Breast epithelium (tissue), 4 donors: ENCODE results near the gene ABCA4. TPM values are rescaled to one million over a fixed set of nuclear protein-coding genes. Genes with fewer than 3 reads are reported as not detected.

Experiments
- DNase-seq, 2 donors: peaks; one replicate each; pipeline ENCODE4 v3.0.0-alpha.2; 2019; ENCODE audit warnings: low spot score in 2 of 2
- H3K27ac ChIP-seq, 2 donors: fragments of 200-600 bp; sonication (generic) in 1 of 2; one replicate each; pipeline ENCODE4 v1.5.1; 2016 to 2019; ENCODE audit warnings: mild to moderate bottlenecking in 1 of 2
- H3K27me3 ChIP-seq, 2 donors: fragments of 200-600 bp; sonication (generic) in 1 of 2; one replicate each; pipeline versions ENCODE4 v1.5.1 to v1.6.0; 2017 to 2019; ENCODE audit warnings: control low read depth in 1 of 2, mild to moderate bottlenecking in 1 of 2
- H3K36me3 ChIP-seq: fragments of 200-600 bp; one replicate; pipeline ENCODE4 v1.5.1; 2019
- H3K4me1 ChIP-seq, 2 donors: fragments of 200-600 bp; sonication (generic); one replicate each; pipeline ENCODE4 v1.5.1; 2016 to 2019; ENCODE audit warnings: control low read depth in 1 of 2
- H3K4me3 ChIP-seq, 3 donors: fragments of 200-600 bp; sonication (generic); 1 replicate in 2 of 3; 2 replicates in 1 of 3; pipeline ENCODE4 v1.5.1; 2016 to 2019; ENCODE audit warnings: mild to moderate bottlenecking in 3 of 3, moderate library complexity in 2 of 3
- H3K9me3 ChIP-seq, 2 donors: fragments of 200-600 bp; sonication (generic) in 1 of 2; one replicate each; pipeline ENCODE4 v1.5.1; 2016 to 2019; ENCODE audit warnings: control low read depth in 1 of 2
- CTCF ChIP-seq, 3 donors: fragments of 450-650 bp; IDR thresholded peaks; one replicate each; pipeline ENCODE4 v1.5.1; 2016 to 2017; ENCODE audit warnings: antibody characterized with exemption in 3 of 3, mild to moderate bottlenecking in 3 of 3, moderate library complexity in 3 of 3
- POLR2A ChIP-seq: fragments of 450-650 bp; IDR thresholded peaks from one replicate; pipeline ENCODE4 v1.6.1; 2016; ENCODE audit warnings: antibody characterized with exemption, mild to moderate bottlenecking, moderate library complexity
- POLR2AphosphoS5 ChIP-seq, 3 donors: sonication (generic); formaldehyde crosslinking; IDR thresholded peaks; one replicate each; pipeline ENCODE4 v1.6.1; 2017; ENCODE audit warnings: antibody characterized with exemption in 3 of 3
- intact Hi-C: fragments of 100-400 bp; cut with DNase I; formaldehyde crosslinking; loops from one replicate; pipeline ENCODE4 v1.15.1; 2023; ENCODE audit warnings: low total_unique reads
- total RNA-seq, 3 donors: library from RNA; depleted of rRNA; stranded (reverse); fragments of >200 nt; gene quantifications; one replicate each; pipeline ENCODE4 v1.1.0, GENCODE V29; 2016

The ABCA4 gene
- total RNA-seq, 3 donors from 2014 or later = 0.16 to 3.5 (median 1.3) TPM

GRCh38 chr1:94103608-94104007, 17.3 kb downstream of the ABCA4 start:
- H3K36me3 ChIP-seq = no peaks in the 10 kb centered on the region
- H3K4me3 ChIP-seq = no peak overlapping the region
- H3K4me1 ChIP-seq = peaks cover 3 to 11% of the 10 kb centered on the region in 2 donors
- intact Hi-C loops = no loop called here
- H3K27ac ChIP-seq = peak overlapping the region; percentile 6 to 42
- H3K9me3 ChIP-seq = no peaks in the 10 kb centered on the region
- no peak for DNase-seq
- H3K27me3 ChIP-seq = no peaks in the 10 kb centered on the region
- TF ChIP-seq POLR2A (no peak), POLR2AphosphoS5 (IDR thresholded peaks at IDR 0.05) (no peak), CTCF (IDR thresholded peaks at IDR 0.05) (no peak)

GRCh38 chr1:94101613-94102525, 19.1 kb downstream of the ABCA4 start:
- peak overlapping the region; percentile 73 to 74 for H3K27ac ChIP-seq
- no peaks in the 10 kb centered on the region for H3K27me3 ChIP-seq
- TF ChIP-seq POLR2A (no peak), CTCF (IDR thresholded peaks at IDR 0.05) (no peak)
- intact Hi-C loops = no loop called here
- H3K4me1 ChIP-seq = peaks cover 3 to 11% of the 10 kb centered on the region in 2 donors
- peak overlapping the region in 1 of 3 donors; percentile 31 for H3K4me3 ChIP-seq
- no peaks in the 10 kb centered on the region for H3K36me3 ChIP-seq
- H3K9me3 ChIP-seq = no peaks in the 10 kb centered on the region
- DNase-seq = peak in 1 of 2 donors; percentile 30

GRCh38 chr1:94100785-94101612, 19.9 kb downstream of the ABCA4 start:
- H3K27ac ChIP-seq = peak overlapping the region; percentile 73 to 74
- TF ChIP-seq POLR2A (no peak), CTCF (IDR thresholded peaks at IDR 0.05) (no peak), POLR2AphosphoS5 (IDR thresholded peaks at IDR 0.05) (no peak)
- DNase-seq = no peak

GRCh38 chr1:94100129-94100784, 20.7 kb downstream of the ABCA4 start:
- H3K36me3 ChIP-seq = no peaks in the 10 kb centered on the region
- no peak for DNase-seq
- H3K4me1 ChIP-seq = peaks cover 8 to 13% of the 10 kb centered on the region in 2 donors
- TF ChIP-seq POLR2A = no peak
- TF ChIP-seq CTCF (IDR thresholded peaks at IDR 0.05) = no peak
- no peak for TF ChIP-seq POLR2AphosphoS5 (IDR thresholded peaks at IDR 0.05)
- H3K27me3 ChIP-seq = no peaks in the 10 kb centered on the region
- H3K4me3 ChIP-seq = no peak overlapping the region
- intact Hi-C loops = no loop called here
- H3K27ac ChIP-seq = peak overlapping the region; percentile 73 to 74
- H3K9me3 ChIP-seq = no peaks in the 10 kb centered on the region

More at GRCh38 chr1:94100785-94101612, 19.9 kb downstream of the ABCA4 start:
- Histone ChIP-seq H3K4me1 (peaks cover 6 to 11% of the 10 kb centered on the region in 2 donors), H3K9me3 (no peaks in the 10 kb centered on the region), H3K27me3 (no peaks in the 10 kb centered on the region), H3K4me3 (peak overlapping the region in 1 of 3 donors; percentile 31), H3K36me3 (no peaks in the 10 kb centered on the region)
- intact Hi-C loops = no loop called here
